Spinal cord (tissue), 10 donors: ENCODE data around the gene MSH5. TPM values are rescaled to one million over a fixed set of nuclear protein-coding genes. Genes with fewer than 3 reads are reported as not detected.

Experiments
- DNase-seq, 6 donors: peaks; one replicate each; pipeline versions ENCODE4 v3.0.0 to v3.0.0-alpha.2; 2013 to 2015; ENCODE audit warnings: low spot score in 6 of 6, low read depth in 4 of 6
- H3K27ac ChIP-seq: one replicate; pipeline ENCODE4 v1.5.1; 2013; ENCODE audit warnings: low read depth, low read length, control low read depth
- H3K27me3 ChIP-seq: one replicate; pipeline ENCODE4 v1.6.1; 2013; ENCODE audit warnings: low read length; ENCODE audit not compliant: control insufficient read depth, insufficient read depth
- H3K36me3 ChIP-seq: one replicate; pipeline ENCODE4 v1.6.1; 2013; ENCODE audit warnings: low read length; ENCODE audit not compliant: control insufficient read depth, insufficient read depth
- H3K4me1 ChIP-seq: one replicate; pipeline ENCODE4 v1.6.1; 2013; ENCODE audit warnings: low read length; ENCODE audit not compliant: control insufficient read depth, insufficient read depth
- H3K4me3 ChIP-seq: one replicate; pipeline ENCODE4 v1.5.1; 2013; ENCODE audit warnings: low read depth, low read length, control low read depth
- H3K9me3 ChIP-seq: one replicate; pipeline ENCODE4 v1.6.1; 2013; ENCODE audit warnings: low read length; ENCODE audit not compliant: control insufficient read depth, insufficient read depth
- WGBS: methylation state at CpG from one replicate; pipeline ENCODE4 v1.1.5; 2013; ENCODE audit warnings: missing lambda C conversion rate; ENCODE audit not compliant: insufficient coverage; 5-methylcytosine and 5-hydroxymethylcytosine counted together
- polyA plus RNA-seq, 2 donors: library from polyadenylated mRNA; unstranded; fragments of 120-200 nt; gene quantifications; one replicate each; pipeline ENCODE4 v1.2.1, GENCODE V29; 2013; ENCODE audit not compliant: insufficient read length in 2 of 2
- total RNA-seq, 2 donors: library from RNA; depleted of rRNA in 1 of 2; stranded (reverse); fragments of 120-200 nt in 1 of 2; fragments of >200 nt in 1 of 2; gene quantifications; one replicate each; pipeline versions ENCODE4 v1.2.3 to v1.2.4, GENCODE V29; 2013 to 2014
- donor health status: healthy.

Gene MSH5
- total and polyA plus RNA-seq, 4 donors: 6.2 to 38.8 (median 19.6) TPM

GRCh38 chr6:31736768-31737314 lies 3.0 kb upstream of the MSH5 start:
- 55% methylated on average over 7 of the region's 10 CpGs for WGBS
- H3K27ac ChIP-seq: peak overlapping the region; percentile 84
- peaks cover 2% of the 10 kb centered on the region for H3K27me3 ChIP-seq
- H3K9me3 ChIP-seq: no peaks in the 10 kb centered on the region
- peak overlapping the region; percentile 68 for H3K4me3 ChIP-seq
- no peak for DNase-seq
- peaks cover 6% of the 10 kb centered on the region for H3K36me3 ChIP-seq
- H3K4me1 ChIP-seq: peaks cover 41% of the 10 kb centered on the region

- WGBS: 29% methylated on average over 5 of the region's 7 CpGs
- H3K36me3 ChIP-seq: peaks cover 8% of the 10 kb centered on the region
- peaks cover 2% of the 10 kb centered on the region for H3K27me3 ChIP-seq
- peak in 2 of 6 donors; percentile 27 to 44 for DNase-seq
- no peak overlapping the region for H3K4me3 ChIP-seq
- peaks cover 41% of the 10 kb centered on the region for H3K4me1 ChIP-seq
- H3K27ac ChIP-seq: peak overlapping the region; percentile 84
- no peaks in the 10 kb centered on the region for H3K9me3 ChIP-seq
Measured at GRCh38 chr6:31737315-31737990, 2.4 kb upstream of the MSH5 start.

GRCh38 chr6:31737991-31738979 lies 1.5 kb upstream of the MSH5 start:
- peaks cover 41% of the 10 kb centered on the region for H3K4me1 ChIP-seq
- H3K4me3 ChIP-seq: no peak overlapping the region
- peaks cover 7% of the 10 kb centered on the region for H3K36me3 ChIP-seq
- WGBS: 39% methylated on average over 4 of the region's 6 CpGs
- peak in 2 of 6 donors; percentile 23 to 65 for DNase-seq
- H3K9me3 ChIP-seq: no peaks in the 10 kb centered on the region
- peak overlapping the region; percentile 84 for H3K27ac ChIP-seq
- H3K27me3 ChIP-seq: peaks cover 2% of the 10 kb centered on the region

GRCh38 chr6:31740397-31741223 lies 805 bp downstream of the MSH5 start:
- peaks cover 4% of the 10 kb centered on the region for H3K36me3 ChIP-seq
- H3K27me3 ChIP-seq: no peaks in the 10 kb centered on the region
- no peak for DNase-seq
- no peaks in the 10 kb centered on the region for H3K9me3 ChIP-seq
- H3K4me3 ChIP-seq: peak overlapping the region; percentile 97
- 12% methylated on average over 23 of the region's 29 CpGs for WGBS
- peaks cover 26% of the 10 kb centered on the region for H3K4me1 ChIP-seq
- H3K27ac ChIP-seq: peak overlapping the region; percentile 88

- H3K4me1 ChIP-seq: peaks cover 24% of the 10 kb centered on the region
- H3K27ac ChIP-seq: no peak overlapping the region
- WGBS: 89% methylated on average over 1 of the region's 2 CpGs
- no peak for DNase-seq
- peaks cover 4% of the 10 kb centered on the region for H3K36me3 ChIP-seq
- no peak overlapping the region for H3K4me3 ChIP-seq
- H3K9me3 ChIP-seq: no peaks in the 10 kb centered on the region
- no peaks in the 10 kb centered on the region for H3K27me3 ChIP-seq
Measured at GRCh38 chr6:31741815-31742214, 2.0 kb downstream of the MSH5 start.

GRCh38 chr6:31742894-31743293 lies 3.1 kb downstream of the MSH5 start:
- Histone ChIP-seq H3K27ac (no peak overlapping the region), H3K9me3 (no peaks in the 10 kb centered on the region), H3K27me3 (no peaks in the 10 kb centered on the region), H3K4me3 (no peak overlapping the region), H3K4me1 (peaks cover 21% of the 10 kb centered on the region), H3K36me3 (peaks cover 10% of the 10 kb centered on the region)
- no peak for DNase-seq
- 100% methylated on average over 2 of the region's 3 CpGs for WGBS

- DNase-seq: no peak
- peaks cover 10% of the 10 kb centered on the region for H3K36me3 ChIP-seq
- H3K27me3 ChIP-seq: no peaks in the 10 kb centered on the region
- no peak overlapping the region for H3K27ac ChIP-seq
- no peaks in the 10 kb centered on the region for H3K9me3 ChIP-seq
- WGBS: 71% methylated on average over 1 of the region's 1 CpG
- H3K4me1 ChIP-seq: peaks cover 13% of the 10 kb centered on the region
- H3K4me3 ChIP-seq: no peak overlapping the region
Measured at GRCh38 chr6:31744422-31744821, 4.6 kb downstream of the MSH5 start.

GRCh38 chr6:31749301-31750036 lies 9.7 kb downstream of the MSH5 start:
- Histone ChIP-seq H3K27me3 (no peaks in the 10 kb centered on the region), H3K9me3 (no peaks in the 10 kb centered on the region), H3K4me1 (no peaks in the 10 kb centered on the region), H3K36me3 (peaks cover 6% of the 10 kb centered on the region), H3K4me3 (no peak overlapping the region), H3K27ac (no peak overlapping the region)
- 100% methylated on average over 4 of the region's 8 CpGs for WGBS
- no peak for DNase-seq
